Measurements from ENCODE around the gene AVPR2. TPM values are rescaled to one million over a fixed set of nuclear protein-coding genes. Genes with fewer than 3 reads are reported as not detected.

Gene AVPR2
- total RNA-seq, 1 donor from 2014 or later: 0.77 TPM

DNA sequence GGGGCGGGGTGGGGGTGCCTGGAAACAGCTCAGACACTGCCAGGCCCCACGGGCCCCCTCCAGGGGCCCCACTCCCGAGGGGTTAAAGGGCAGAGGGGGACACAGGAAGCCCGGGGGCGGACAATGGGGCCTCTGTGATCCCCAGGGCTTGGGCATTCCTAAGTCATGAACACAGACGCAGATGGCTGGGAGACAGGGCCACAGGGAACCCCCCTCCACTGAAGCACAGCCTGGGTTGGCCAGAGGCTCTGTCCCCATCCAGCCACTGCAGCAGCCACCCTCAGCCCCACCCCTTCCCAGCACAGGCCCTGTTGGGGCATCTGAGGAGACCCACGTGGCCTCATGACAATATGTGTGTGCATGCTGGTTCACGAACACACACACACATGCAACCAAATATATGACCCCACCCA lies 22.4 kb upstream of the AVPR2 start:
- Mint-ChIP-seq H3K9me3 (ENCODE audit: unreplicated experiment) (no peaks in the 10 kb centered on the region), H3K27me3 (ENCODE audit: unreplicated experiment) (peaks cover 7% of the 10 kb centered on the region), H3K36me3 (ENCODE audit: low read depth, unreplicated experiment) (no peaks in the 10 kb centered on the region), H3K27ac (ENCODE audit: unreplicated experiment) (no peak overlapping the region), H3K4me1 (ENCODE audit: unreplicated experiment) (peaks cover 6% of the 10 kb centered on the region), H3K4me3 (ENCODE audit: unreplicated experiment) (no peak overlapping the region)
- DNase-seq (ENCODE audit: low spot score): no peak
- TF ChIP-seq, protein P1, sequence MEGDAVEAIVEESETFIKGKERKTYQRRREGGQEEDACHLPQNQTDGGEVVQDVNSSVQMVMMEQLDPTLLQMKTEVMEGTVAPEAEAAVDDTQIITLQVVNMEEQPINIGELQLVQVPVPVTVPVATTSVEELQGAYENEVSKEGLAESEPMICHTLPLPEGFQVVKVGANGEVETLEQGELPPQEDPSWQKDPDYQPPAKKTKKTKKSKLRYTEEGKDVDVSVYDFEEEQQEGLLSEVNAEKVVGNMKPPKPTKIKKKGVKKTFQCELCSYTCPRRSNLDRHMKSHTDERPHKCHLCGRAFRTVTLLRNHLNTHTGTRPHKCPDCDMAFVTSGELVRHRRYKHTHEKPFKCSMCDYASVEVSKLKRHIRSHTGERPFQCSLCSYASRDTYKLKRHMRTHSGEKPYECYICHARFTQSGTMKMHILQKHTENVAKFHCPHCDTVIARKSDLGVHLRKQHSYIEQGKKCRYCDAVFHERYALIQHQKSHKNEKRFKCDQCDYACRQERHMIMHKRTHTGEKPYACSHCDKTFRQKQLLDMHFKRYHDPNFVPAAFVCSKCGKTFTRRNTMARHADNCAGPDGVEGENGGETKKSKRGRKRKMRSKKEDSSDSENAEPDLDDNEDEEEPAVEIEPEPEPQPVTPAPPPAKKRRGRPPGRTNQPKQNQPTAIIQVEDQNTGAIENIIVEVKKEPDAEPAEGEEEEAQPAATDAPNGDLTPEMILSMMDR (IDR thresholded peaks at IDR 0.05; ENCODE audit: unreplicated experiment): no peak

DNA sequence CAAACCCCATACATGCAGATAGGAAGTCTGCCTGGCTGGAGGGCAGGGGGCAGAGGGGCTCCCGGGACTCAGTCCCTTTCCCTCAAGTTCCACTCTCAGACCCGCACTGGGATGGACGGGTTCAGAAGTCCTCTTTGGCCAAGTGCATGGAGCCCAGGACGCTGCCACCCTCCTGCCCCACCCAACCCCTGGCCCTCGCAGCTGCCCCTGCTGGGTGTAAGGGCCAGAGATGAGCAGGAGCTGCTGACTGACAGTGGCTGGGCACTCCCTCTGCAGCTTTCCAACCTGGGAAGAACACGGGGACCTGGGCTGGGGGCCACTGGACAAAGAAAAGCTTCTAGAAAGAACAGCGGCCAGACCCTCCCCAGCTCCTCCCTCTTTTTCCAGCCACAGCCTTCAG lies 21.9 kb upstream of the AVPR2 start:
- H3K4me1 Mint-ChIP-seq (ENCODE audit: unreplicated experiment): peaks cover 6% of the 10 kb centered on the region
- TF ChIP-seq, protein P1 (IDR thresholded peaks at IDR 0.05; ENCODE audit: unreplicated experiment): no peak
- H3K27ac Mint-ChIP-seq (ENCODE audit: unreplicated experiment): no peak overlapping the region
- peaks cover 7% of the 10 kb centered on the region for H3K27me3 Mint-ChIP-seq (ENCODE audit: unreplicated experiment)
- H3K9me3 Mint-ChIP-seq (ENCODE audit: unreplicated experiment): no peaks in the 10 kb centered on the region
- no peaks in the 10 kb centered on the region for H3K36me3 Mint-ChIP-seq (ENCODE audit: low read depth, unreplicated experiment)
- H3K4me3 Mint-ChIP-seq (ENCODE audit: unreplicated experiment): no peak overlapping the region
- no peak for DNase-seq (ENCODE audit: low spot score)

DNA sequence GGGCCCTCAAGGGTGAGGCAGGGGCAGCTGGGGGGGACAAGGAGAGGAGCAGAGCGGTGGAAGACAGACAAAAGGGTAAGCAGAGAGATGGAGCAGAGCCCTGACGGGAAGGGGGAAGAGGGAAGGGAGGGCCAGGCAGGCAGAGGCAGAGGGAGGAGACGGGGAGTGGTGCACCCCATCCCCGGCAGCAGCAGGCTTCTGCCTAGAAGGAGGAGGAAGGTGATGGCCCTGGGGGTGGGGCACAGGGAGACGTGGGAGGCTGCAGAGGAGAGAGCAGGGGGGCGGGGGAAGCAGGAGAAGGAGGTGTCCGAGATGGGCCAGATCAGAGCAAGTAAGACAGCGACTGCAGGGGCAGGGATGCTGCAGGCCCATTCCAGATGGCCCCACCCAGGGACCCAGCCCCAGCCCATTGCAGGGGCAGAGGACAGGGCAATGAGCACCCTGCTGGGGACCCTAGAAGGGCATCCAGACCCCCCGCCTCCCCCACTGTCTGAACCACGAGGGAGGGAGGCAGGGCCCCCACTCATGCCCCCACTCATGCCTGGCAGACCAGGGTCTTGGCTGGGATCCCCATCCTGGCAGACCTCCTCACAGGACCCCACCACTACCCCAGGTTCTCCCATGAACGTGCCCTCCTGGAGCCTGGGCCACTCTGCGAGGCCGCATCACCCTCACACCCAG lies 21.2 kb upstream of the AVPR2 start:
- Mint-ChIP-seq H3K36me3 (ENCODE audit: low read depth, unreplicated experiment) (no peaks in the 10 kb centered on the region), H3K27me3 (ENCODE audit: unreplicated experiment) (peaks cover 9% of the 10 kb centered on the region), H3K4me3 (ENCODE audit: unreplicated experiment) (no peak overlapping the region), H3K9me3 (ENCODE audit: unreplicated experiment) (no peaks in the 10 kb centered on the region), H3K27ac (ENCODE audit: unreplicated experiment) (no peak overlapping the region), H3K4me1 (ENCODE audit: unreplicated experiment) (peaks cover 4% of the 10 kb centered on the region)
- TF ChIP-seq, protein P1 (IDR thresholded peaks at IDR 0.05; ENCODE audit: unreplicated experiment): no peak
- no peak for DNase-seq (ENCODE audit: low spot score)

DNA sequence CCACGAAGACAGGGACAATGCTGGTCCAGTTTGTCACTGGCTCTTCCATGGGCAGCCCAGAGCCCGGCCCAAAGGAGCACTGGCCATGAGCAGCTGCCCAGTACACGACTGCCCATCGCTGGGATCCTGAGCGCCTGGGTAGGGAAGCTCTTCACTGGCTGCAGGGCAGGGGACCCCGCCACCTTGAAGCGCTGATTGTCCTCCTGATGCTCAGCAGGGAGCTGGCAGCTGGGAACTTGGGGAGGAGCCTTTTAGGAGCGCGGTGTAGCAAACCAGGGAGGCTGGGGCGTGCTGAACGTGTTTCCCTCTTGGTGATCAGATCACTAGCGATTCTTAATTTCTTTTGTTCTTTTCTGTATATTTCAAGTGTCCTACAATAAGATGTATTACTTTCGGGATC lies 20.3 kb upstream of the AVPR2 start:
- peaks cover 9% of the 10 kb centered on the region for H3K27me3 Mint-ChIP-seq (ENCODE audit: unreplicated experiment)

DNA sequence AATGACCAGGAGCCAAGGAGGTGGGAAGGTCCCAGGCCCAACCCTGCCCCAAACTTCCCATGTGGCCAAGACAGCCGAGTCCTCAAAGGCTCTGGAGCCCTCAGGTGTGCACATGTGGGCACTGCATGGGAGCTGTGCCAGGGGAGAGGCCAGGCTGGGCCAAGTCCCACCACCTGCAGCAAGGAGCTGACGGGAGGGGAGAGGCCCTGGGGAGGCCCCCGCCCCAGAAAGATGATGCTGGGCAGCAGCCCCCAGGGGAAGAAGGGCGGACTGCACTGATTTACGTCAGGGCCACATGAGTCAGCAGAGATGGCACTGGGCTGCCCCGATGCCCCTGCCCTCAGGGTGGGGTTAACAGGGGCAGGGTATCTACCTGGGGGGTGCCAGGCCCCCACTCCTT lies 19.9 kb upstream of the AVPR2 start:
- no peaks in the 10 kb centered on the region for H3K4me1 Mint-ChIP-seq (ENCODE audit: unreplicated experiment)
- DNase-seq (ENCODE audit: low spot score): no peak
- H3K27ac Mint-ChIP-seq (ENCODE audit: unreplicated experiment): no peak overlapping the region
- H3K9me3 Mint-ChIP-seq (ENCODE audit: unreplicated experiment): no peaks in the 10 kb centered on the region
- peaks cover 9% of the 10 kb centered on the region for H3K27me3 Mint-ChIP-seq (ENCODE audit: unreplicated experiment)
- TF ChIP-seq, protein P1 (IDR thresholded peaks at IDR 0.05; ENCODE audit: unreplicated experiment): no peak
- H3K4me3 Mint-ChIP-seq (ENCODE audit: unreplicated experiment): peak overlapping the region; percentile 29
- H3K36me3 Mint-ChIP-seq (ENCODE audit: low read depth, unreplicated experiment): no peaks in the 10 kb centered on the region

More for the DNA sequence above, 20.3 kb upstream of the AVPR2 start:
- no peak overlapping the region for H3K27ac Mint-ChIP-seq (ENCODE audit: unreplicated experiment)
- H3K4me3 Mint-ChIP-seq (ENCODE audit: unreplicated experiment): peak overlapping the region; percentile 29
- H3K4me1 Mint-ChIP-seq (ENCODE audit: unreplicated experiment): peaks cover under 1% of the 10 kb centered on the region
- TF ChIP-seq, protein P1 (IDR thresholded peaks at IDR 0.05; ENCODE audit: unreplicated experiment): no peak
- DNase-seq (ENCODE audit: low spot score): no peak
- no peaks in the 10 kb centered on the region for H3K36me3 Mint-ChIP-seq (ENCODE audit: low read depth, unreplicated experiment)
- H3K9me3 Mint-ChIP-seq (ENCODE audit: unreplicated experiment): no peaks in the 10 kb centered on the region

Data from endothelial cell (in vitro differentiated cells).